WERI-Rb-1 (cell line): Measurements from ENCODE around the gene PLCG2.

Experiments
- DNase-seq: peaks from one replicate; pipeline ENCODE4 v3.0.0-alpha.2; 2020
- H3K27ac ChIP-seq: fragments of 250-450 bp; sonication (Bioruptor Pico); 2 replicates; pipeline ENCODE4 v1.5.1; 2020; ENCODE audit warnings: mild to moderate bottlenecking, moderate library complexity
- H3K27me3 ChIP-seq: fragments of 250-450 bp; sonication (Bioruptor Pico); 2 replicates; pipeline ENCODE4 v1.5.1; 2021; ENCODE audit warnings: mild to moderate bottlenecking, low read depth, moderate library complexity; ENCODE audit not compliant: insufficient read depth, severe bottlenecking
- H3K36me3 ChIP-seq: fragments of 250-450 bp; sonication (Bioruptor Pico); 2 replicates; pipeline ENCODE4 v1.5.1; 2020; ENCODE audit warnings: mild to moderate bottlenecking, moderate library complexity
- H3K4me3 ChIP-seq: 2 replicates; pipeline ENCODE4 v1.5.1; 2011; ENCODE audit warnings: low read depth, mild to moderate bottlenecking, control low read depth, low read length
- H3K9me3 ChIP-seq: fragments of 250-450 bp; sonication (Bioruptor Pico); 2 replicates; pipeline ENCODE4 v1.5.1; 2021; ENCODE audit warnings: mild to moderate bottlenecking, moderate library complexity; ENCODE audit not compliant: severe bottlenecking
- TF ChIP-seq, protein P1 (sequence below): IDR thresholded peaks from 2 replicates; pipeline ENCODE4 v1.5.1; 2011; ENCODE audit warnings: low read depth, mild to moderate bottlenecking, control low read depth, inconsistent platforms, low read length

Gene PLCG2

DNA sequence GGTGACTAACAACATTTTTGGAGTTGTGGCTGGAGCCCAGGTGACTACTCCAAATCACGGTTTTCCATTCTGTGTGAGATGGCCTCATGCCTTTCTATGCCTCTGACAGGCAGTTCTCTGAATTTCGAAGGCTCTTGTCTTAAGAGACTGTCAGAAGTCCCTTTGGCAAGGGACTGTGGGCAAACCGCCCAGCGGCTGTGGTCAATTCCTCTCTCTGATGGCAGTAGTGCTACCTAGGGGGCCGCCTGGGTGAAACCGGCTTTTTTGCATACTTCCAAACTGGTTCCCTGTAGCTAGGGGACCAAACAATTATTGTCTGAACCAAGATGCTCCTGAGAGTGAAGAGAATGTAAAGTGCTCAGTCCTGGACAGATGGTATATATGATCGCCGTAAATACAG lies 145.9 kb downstream of the PLCG2 start:
- Histone ChIP-seq H3K4me3 (no peak overlapping the region), H3K36me3 (no peaks in the 10 kb centered on the region), H3K9me3 (no peaks in the 10 kb centered on the region), H3K27ac (no peak overlapping the region), H3K27me3 (no peaks in the 10 kb centered on the region)
- TF ChIP-seq, protein P1, sequence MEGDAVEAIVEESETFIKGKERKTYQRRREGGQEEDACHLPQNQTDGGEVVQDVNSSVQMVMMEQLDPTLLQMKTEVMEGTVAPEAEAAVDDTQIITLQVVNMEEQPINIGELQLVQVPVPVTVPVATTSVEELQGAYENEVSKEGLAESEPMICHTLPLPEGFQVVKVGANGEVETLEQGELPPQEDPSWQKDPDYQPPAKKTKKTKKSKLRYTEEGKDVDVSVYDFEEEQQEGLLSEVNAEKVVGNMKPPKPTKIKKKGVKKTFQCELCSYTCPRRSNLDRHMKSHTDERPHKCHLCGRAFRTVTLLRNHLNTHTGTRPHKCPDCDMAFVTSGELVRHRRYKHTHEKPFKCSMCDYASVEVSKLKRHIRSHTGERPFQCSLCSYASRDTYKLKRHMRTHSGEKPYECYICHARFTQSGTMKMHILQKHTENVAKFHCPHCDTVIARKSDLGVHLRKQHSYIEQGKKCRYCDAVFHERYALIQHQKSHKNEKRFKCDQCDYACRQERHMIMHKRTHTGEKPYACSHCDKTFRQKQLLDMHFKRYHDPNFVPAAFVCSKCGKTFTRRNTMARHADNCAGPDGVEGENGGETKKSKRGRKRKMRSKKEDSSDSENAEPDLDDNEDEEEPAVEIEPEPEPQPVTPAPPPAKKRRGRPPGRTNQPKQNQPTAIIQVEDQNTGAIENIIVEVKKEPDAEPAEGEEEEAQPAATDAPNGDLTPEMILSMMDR, result no peak
- DNase-seq, result no peak

DNA sequence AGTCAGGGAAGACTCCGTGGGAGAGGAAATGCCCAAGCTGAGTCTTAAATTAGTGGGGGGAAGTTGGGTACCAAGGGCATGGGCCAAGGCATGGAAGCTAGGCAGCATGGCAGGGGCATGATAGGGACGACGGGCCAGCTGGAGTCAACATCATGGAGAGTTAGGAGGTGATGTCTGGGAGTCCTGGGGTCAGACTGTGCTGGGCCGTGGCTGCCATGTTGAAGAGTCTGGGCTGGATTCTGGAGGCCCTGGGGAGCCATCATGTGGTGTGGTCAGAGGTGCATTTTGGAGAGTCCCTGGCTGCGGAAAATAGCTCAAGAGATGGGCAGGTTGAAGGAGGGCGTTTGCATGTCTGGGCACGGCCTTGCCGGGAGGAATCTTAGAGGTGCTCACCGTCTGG lies 146.9 kb downstream of the PLCG2 start:
- TF ChIP-seq, protein P1, result no peak
- Histone ChIP-seq H3K36me3 (no peaks in the 10 kb centered on the region), H3K4me3 (no peak overlapping the region), H3K9me3 (no peaks in the 10 kb centered on the region), H3K27ac (no peak overlapping the region), H3K27me3 (no peaks in the 10 kb centered on the region)
- DNase-seq, result no peak

- Histone ChIP-seq H3K4me3 (no peak overlapping the region), H3K27me3 (no peaks in the 10 kb centered on the region), H3K9me3 (no peaks in the 10 kb centered on the region), H3K36me3 (no peaks in the 10 kb centered on the region), H3K27ac (no peak overlapping the region)
- DNase-seq, result no peak
- TF ChIP-seq, protein P1, result no peak
These were observed 148.6 kb downstream of the PLCG2 start for GRCh38 chr16:81927561-81928185.

- Histone ChIP-seq H3K27me3 (no peaks in the 10 kb centered on the region), H3K9me3 (no peaks in the 10 kb centered on the region), H3K27ac (no peak overlapping the region), H3K4me3 (no peak overlapping the region), H3K36me3 (no peaks in the 10 kb centered on the region)
- no peak for DNase-seq
- TF ChIP-seq, protein P1, result no peak
These were observed 149.3 kb downstream of the PLCG2 start for GRCh38 chr16:81928271-81928918.

DNA sequence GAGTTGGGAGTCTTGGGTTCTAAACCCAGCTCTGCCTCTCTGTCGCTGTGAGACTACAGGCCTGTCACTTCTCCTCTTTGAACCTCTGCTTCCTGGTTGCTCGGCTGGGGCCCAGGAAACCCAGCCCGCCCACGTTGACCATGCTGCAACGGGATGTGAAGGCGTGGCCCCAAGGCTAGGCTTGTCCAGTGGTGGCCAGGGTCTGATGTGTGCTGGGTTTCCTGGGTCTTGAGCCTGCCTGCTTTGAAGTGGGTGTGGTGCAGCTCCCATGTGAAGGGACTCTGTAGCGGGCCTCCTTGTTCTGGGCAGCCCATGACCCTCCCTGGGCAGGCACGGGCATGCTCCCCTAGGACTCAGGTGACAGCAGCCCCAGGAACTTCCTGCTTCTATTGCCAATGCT lies 149.9 kb downstream of the PLCG2 start:
- no peaks in the 10 kb centered on the region for H3K9me3 ChIP-seq
- no peak for DNase-seq
- H3K27ac ChIP-seq, result no peak overlapping the region
- H3K4me3 ChIP-seq, result no peak overlapping the region
- TF ChIP-seq, protein P1, result no peak
- H3K27me3 ChIP-seq, result no peaks in the 10 kb centered on the region
- H3K36me3 ChIP-seq, result no peaks in the 10 kb centered on the region

DNA sequence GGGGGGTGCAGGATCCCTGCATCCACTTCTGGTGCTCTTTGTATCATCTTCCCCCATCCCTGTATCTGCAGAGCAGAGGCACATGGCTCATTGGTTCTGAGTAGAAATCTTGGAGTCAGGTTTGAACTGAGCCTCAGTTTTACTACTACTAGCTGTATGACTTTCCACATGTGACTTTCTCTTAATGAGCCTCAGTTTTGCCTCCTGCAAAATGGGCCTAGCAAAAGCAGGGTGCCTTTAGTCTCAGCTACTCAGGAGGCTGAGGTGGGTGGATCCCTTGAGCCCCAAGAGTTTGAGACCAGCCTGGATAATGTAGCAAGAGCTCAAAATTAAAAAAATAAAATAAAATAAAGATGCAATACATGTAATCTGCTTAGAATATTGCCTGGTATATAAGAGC lies 150.8 kb downstream of the PLCG2 start:
- TF ChIP-seq, protein P1, result no peak
- no peaks in the 10 kb centered on the region for H3K9me3 ChIP-seq
- H3K27ac ChIP-seq, result no peak overlapping the region
- no peaks in the 10 kb centered on the region for H3K27me3 ChIP-seq
- no peak overlapping the region for H3K4me3 ChIP-seq
- H3K36me3 ChIP-seq, result no peaks in the 10 kb centered on the region
- DNase-seq, result no peak
